SU-DHL-6 (cell line): ENCODE results near the gene A1CF.

Experiments
- H2AFZ ChIP-seq: fragments of 200-600 bp; sonication (generic); 2 replicates; pipeline ENCODE4 v1.6.1; 2014; ENCODE audit warnings: low read depth, mild to moderate bottlenecking, moderate library complexity, mixed read lengths, antibody characterized with exemption, low read length; ENCODE audit not compliant: severe bottlenecking
- H3F3A ChIP-seq: fragments of 200-600 bp; shearing (Covaris generic); 2 replicates; pipeline ENCODE4 v1.6.0; 2016; ENCODE audit warnings: antibody characterized with exemption, mild to moderate bottlenecking; ENCODE audit not compliant: insufficient read depth
- H3K27ac ChIP-seq: fragments of 200-600 bp; sonication (generic); 2 replicates; pipeline ENCODE4 v1.5.1; 2016; ENCODE audit warnings: low read depth, mild to moderate bottlenecking, low read length, moderate library complexity, mixed read lengths
- H3K27me3 ChIP-seq: fragments of 200-600 bp; sonication (generic), shearing (Covaris generic); 2 replicates; pipeline ENCODE4 v1.6.0; 2014; ENCODE audit warnings: mild to moderate bottlenecking, low read length
- H3K36me3 ChIP-seq: fragments of 200-600 bp; sonication (generic); 2 replicates; pipeline ENCODE4 v1.6.1; 2014; ENCODE audit warnings: mild to moderate bottlenecking, low read length, mixed read lengths
- H3K4me2 ChIP-seq: fragments of 300-600, 200-600 bp; shearing (Covaris generic), sonication (generic); 2 replicates; pipeline ENCODE4 v1.6.0; 2014; ENCODE audit warnings: low read length, low read depth, mild to moderate bottlenecking; ENCODE audit not compliant: poor library complexity, severe bottlenecking
- H3K4me3 ChIP-seq: fragments of 200-600 bp; sonication (generic); 2 replicates; pipeline ENCODE4 v1.5.1; 2014; ENCODE audit warnings: antibody characterized with exemption, low read length, mild to moderate bottlenecking, mixed read lengths; ENCODE audit not compliant: insufficient read depth, poor library complexity, severe bottlenecking
- H3K79me2 ChIP-seq: fragments of 200-600 bp; sonication (generic); 2 replicates; pipeline ENCODE4 v1.6.1; 2014; ENCODE audit warnings: mild to moderate bottlenecking, low read length, moderate library complexity; ENCODE audit not compliant: insufficient read depth
- H3K9ac ChIP-seq: fragments of 200-600 bp; sonication (generic); 2 replicates; pipeline ENCODE4 v1.7.0; 2014; ENCODE audit warnings: mild to moderate bottlenecking, low read length
- H3K9me2 ChIP-seq: fragments of 200-600 bp; sonication (generic); replicated peaks from 2 replicates; pipeline ENCODE4 v1.6.1; 2014; ENCODE audit warnings: low read length; ENCODE audit not compliant: insufficient read depth
- H3K9me3 ChIP-seq: fragments of 200-600 bp; sonication (generic); 2 replicates; pipeline ENCODE4 v1.6.1; 2014; ENCODE audit warnings: low read length, mixed read lengths; ENCODE audit not compliant: insufficient read depth
- H4K20me1 ChIP-seq: fragments of 200-600 bp; sonication (generic); 2 replicates; pipeline ENCODE4 v1.6.1; 2014; ENCODE audit warnings: low read depth, mild to moderate bottlenecking, antibody characterized with exemption, low read length, moderate library complexity, mixed read lengths
- EZH2phosphoT487 ChIP-seq: fragments of 200-600 bp; sonication (generic), shearing (Covaris generic); conservative IDR thresholded peaks from 2 replicates; pipeline ENCODE4 v1.6.1; 2018; ENCODE audit warnings: mild to moderate bottlenecking, antibody characterized with exemption, low read length, moderate library complexity, mixed read lengths
- TF ChIP-seq, protein P1 (sequence below): fragments of 200-600 bp; sonication (generic); IDR thresholded peaks from one replicate; pipeline ENCODE4 v1.5.1; 2017; ENCODE audit warnings: antibody characterized with exemption, mild to moderate bottlenecking, low read length, moderate library complexity; ENCODE audit not compliant: insufficient read depth, poor library complexity, severe bottlenecking

The A1CF gene

DNA sequence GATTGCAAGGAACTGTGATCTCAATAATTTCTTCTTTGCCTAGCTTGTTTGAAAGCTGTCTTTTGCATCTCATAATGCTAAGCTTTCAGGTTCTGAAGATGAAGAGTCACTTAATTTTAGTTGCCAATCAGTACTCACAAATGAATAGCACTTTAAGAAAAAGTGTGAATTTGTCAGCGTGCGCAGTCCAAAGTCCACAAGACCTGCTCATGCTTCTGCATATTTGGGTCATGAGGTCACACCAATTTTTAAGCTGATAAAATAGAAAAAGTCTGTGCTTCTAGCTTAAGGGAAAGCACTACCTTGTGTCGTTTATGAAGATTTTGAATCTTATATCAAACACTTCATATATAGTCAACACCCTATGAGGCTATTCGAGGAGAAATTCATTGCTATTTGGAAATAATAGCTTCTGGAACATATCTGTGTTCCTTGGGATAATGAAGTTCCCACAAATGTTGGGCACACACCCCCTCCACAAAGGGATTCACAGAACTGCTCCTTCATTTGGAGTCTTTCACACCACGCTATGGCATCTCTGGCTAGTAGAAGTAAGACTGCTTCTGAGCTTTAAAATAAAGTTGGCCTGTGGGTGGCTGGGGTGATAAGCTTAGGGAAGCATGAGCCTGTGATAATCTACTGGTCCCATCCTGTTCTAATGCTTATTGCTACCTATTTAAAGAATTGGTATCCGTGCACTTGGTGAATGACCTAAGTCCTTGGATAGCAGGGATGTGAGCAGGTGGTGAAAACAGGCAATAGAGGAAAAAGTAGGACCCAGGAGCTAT, 33.3 kb downstream of the A1CF start:
- Histone ChIP-seq H3K27me3 (no peaks in the 10 kb centered on the region), H4K20me1 (no peaks in the 10 kb centered on the region), H3K27ac (no peak overlapping the region), H3K4me2 (no peak overlapping the region), H3K36me3 (no peaks in the 10 kb centered on the region), H3K9me2 (no peaks in the 10 kb centered on the region), H3K9me3 (no peaks in the 10 kb centered on the region), H3K9ac (no peak overlapping the region), H3F3A (no peaks in the 10 kb centered on the region), H3K79me2 (no peaks in the 10 kb centered on the region), H3K4me3 (no peak overlapping the region), H2AFZ (no peak overlapping the region)
- TF ChIP-seq, protein P1, sequence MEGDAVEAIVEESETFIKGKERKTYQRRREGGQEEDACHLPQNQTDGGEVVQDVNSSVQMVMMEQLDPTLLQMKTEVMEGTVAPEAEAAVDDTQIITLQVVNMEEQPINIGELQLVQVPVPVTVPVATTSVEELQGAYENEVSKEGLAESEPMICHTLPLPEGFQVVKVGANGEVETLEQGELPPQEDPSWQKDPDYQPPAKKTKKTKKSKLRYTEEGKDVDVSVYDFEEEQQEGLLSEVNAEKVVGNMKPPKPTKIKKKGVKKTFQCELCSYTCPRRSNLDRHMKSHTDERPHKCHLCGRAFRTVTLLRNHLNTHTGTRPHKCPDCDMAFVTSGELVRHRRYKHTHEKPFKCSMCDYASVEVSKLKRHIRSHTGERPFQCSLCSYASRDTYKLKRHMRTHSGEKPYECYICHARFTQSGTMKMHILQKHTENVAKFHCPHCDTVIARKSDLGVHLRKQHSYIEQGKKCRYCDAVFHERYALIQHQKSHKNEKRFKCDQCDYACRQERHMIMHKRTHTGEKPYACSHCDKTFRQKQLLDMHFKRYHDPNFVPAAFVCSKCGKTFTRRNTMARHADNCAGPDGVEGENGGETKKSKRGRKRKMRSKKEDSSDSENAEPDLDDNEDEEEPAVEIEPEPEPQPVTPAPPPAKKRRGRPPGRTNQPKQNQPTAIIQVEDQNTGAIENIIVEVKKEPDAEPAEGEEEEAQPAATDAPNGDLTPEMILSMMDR: no peak
- TF ChIP-seq EZH2phosphoT487: no peak

DNA sequence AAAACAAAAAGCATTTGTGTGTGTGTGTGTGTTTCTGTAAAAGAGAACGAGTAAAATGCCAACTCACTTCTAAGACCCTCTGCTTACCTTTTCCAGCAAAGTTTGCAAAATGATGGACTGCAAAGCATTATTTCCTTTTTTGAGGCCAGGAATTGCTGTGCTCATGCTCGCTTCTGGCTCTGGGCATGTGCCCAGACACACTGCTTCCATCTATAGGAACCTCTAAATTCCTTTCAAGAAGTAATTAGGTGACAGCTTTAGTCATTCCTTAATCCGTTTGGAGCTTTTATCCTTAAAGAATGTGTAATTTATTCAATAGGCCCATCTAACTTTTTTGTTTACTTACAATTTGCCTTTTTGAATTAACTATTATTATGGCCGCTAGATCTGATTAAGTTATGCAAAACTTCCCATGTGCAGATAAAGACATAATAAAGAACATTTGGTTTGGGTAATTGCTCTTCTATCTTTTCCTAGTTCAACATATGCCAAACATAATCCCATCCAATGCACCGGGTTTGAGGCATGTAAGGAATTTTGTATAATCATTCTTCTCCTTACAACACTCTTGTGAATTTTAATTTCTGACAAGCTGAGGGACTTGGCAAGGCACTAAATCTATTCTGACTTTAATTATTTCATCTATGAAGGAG, 34.7 kb downstream of the A1CF start:
- no peaks in the 10 kb centered on the region for H3K79me2 ChIP-seq
- TF ChIP-seq EZH2phosphoT487: no peak
- TF ChIP-seq, protein P1: no peak
- H4K20me1 ChIP-seq: no peaks in the 10 kb centered on the region
- H3F3A ChIP-seq: no peaks in the 10 kb centered on the region
- H3K4me3 ChIP-seq: no peak overlapping the region
- no peak overlapping the region for H3K9ac ChIP-seq
- H3K27me3 ChIP-seq: no peaks in the 10 kb centered on the region
- H3K9me2 ChIP-seq: no peaks in the 10 kb centered on the region
- H2AFZ ChIP-seq: no peak overlapping the region
- H3K27ac ChIP-seq: no peak overlapping the region
- no peaks in the 10 kb centered on the region for H3K9me3 ChIP-seq
- no peaks in the 10 kb centered on the region for H3K36me3 ChIP-seq
- no peak overlapping the region for H3K4me2 ChIP-seq

DNA sequence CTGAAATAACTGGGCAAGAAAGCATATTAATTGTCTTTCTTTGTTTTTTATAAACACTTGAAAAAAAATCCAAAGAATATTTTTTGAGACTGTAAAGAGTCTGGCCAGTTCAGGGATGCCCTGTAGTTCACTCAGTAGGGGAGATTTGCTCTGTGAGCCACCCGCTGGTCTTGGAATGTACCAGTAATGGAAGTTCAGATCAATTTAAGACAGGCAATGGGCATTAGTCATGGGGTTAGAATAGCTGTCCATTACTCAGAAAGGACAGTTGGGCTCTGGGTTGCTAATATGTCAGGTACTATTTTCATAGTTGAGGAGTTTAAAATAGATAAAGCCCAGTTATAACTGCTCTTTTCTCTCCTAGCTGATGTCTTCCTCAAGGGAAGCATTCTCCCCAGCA, 38.7 kb downstream of the A1CF start:
- Histone ChIP-seq H3K9ac (no peak overlapping the region), H3K4me3 (no peak overlapping the region), H4K20me1 (no peaks in the 10 kb centered on the region), H2AFZ (no peak overlapping the region), H3K27ac (no peak overlapping the region), H3F3A (no peaks in the 10 kb centered on the region), H3K9me2 (no peaks in the 10 kb centered on the region), H3K36me3 (no peaks in the 10 kb centered on the region), H3K4me2 (no peak overlapping the region), H3K27me3 (no peaks in the 10 kb centered on the region), H3K79me2 (no peaks in the 10 kb centered on the region), H3K9me3 (no peaks in the 10 kb centered on the region)
- TF ChIP-seq, protein P1: no peak
- TF ChIP-seq EZH2phosphoT487: no peak
